Measurements from ENCODE around the gene SMYD1.
"Not testable (repeated sequence)": the region's sequence is repeated elsewhere in the genome, so short reads cannot be mapped to it uniquely, and the experiment has no call there.

SMYD1 gene

DNA sequence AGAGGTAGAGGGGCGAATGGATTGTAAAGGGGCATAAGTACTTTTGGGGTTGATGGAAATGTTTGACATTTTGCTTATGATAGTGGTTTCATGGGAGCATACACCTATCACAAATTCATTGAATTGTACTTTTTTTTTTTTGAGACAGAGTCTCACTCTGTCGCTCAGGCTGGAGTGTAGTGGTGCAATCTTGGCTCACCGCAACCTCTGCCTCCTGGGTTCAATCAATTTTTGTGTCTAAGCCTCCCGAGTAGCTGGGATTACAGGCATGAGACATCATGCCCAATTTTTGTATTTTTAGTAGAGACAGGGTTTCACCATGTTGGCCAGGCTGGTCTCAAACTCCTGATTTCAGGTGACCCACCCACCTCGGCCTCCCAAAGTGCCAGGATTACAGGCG, 22.1 kb upstream of the SMYD1 start:
- H3K27me3 Mint-ChIP-seq; H3K4me3 Mint-ChIP-seq; H3K9me3 Mint-ChIP-seq; DNase-seq; H3K36me3 Mint-ChIP-seq (ENCODE audit: insufficient read depth); ATAC-seq (replicated peaks): not testable (repeated sequence)
- H3K4me1 Mint-ChIP-seq (ENCODE audit: low read depth in 2 of 2) = peaks cover 13 to 27% of the 10 kb centered on the region in 2 donors
- peak overlapping the region in 1 of 2 donors; percentile 42 for H3K27ac Mint-ChIP-seq

DNA sequence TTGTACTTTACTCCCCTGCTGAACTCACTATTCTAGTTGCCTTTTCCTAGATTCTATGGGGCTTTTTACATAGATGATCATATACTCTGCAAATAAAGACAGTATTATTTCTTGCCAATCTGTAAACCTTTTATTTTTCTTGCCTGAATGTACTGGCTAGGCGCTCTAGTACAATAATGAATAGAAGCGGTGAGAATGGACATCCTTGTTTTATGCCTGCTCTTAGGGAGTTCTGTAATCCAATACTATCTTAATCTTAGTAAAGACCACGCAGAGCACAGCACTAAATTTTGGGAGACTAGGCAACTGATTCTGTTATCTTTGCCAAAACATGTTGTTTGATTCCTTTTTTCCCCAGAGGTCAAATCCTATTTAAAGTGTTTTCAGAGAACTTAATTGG, 19.1 kb upstream of the SMYD1 start:
- no peaks in the 10 kb centered on the region for H3K9me3 Mint-ChIP-seq
- peaks cover 11 to 31% of the 10 kb centered on the region in 2 donors for H3K4me1 Mint-ChIP-seq (ENCODE audit: low read depth in 2 of 2)
- no peak overlapping the region for H3K4me3 Mint-ChIP-seq
- ATAC-seq (replicated peaks) = no peak
- H3K36me3 Mint-ChIP-seq (ENCODE audit: insufficient read depth) = peaks cover under 1% of the 10 kb centered on the region
- no peak overlapping the region for H3K27ac Mint-ChIP-seq
- H3K27me3 Mint-ChIP-seq = no peaks in the 10 kb centered on the region
- no peak for DNase-seq

GRCh38 chr2:88049622-88050021, 18.0 kb upstream of the SMYD1 start:
- Mint-ChIP-seq H3K27ac (no peak overlapping the region), H3K4me1 (ENCODE audit: low read depth in 2 of 2) (peaks cover 17 to 42% of the 10 kb centered on the region in 2 donors)

DNA sequence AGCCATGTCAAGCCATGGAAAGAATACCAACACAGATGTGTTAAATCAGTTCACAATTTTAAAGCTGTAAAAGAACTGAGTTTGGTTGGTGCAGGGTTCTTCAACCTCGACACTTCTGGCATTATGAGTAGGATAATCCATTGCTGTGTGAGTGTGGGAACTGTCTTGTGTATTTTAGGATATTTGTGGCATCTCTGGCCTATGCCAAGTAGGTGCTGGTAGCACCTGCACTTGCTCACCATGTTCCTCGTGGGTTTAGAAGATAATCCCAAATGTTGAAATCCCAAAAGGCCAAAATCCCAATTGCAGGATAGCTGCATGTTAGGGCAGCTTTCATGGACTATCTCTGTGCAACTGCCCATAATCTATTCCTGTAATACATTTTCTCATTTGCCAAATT, 15.8 kb upstream of the SMYD1 start:
- Mint-ChIP-seq H3K9me3 (no peaks in the 10 kb centered on the region), H3K4me1 (ENCODE audit: low read depth in 2 of 2) (peaks cover 26 to 53% of the 10 kb centered on the region in 2 donors), H3K36me3 (ENCODE audit: insufficient read depth) (peaks cover 21% of the 10 kb centered on the region), H3K27ac (peak overlapping the region; percentile 17 to 44), H3K4me3 (no peak overlapping the region), H3K27me3 (no peaks in the 10 kb centered on the region)
- DNase-seq (no peak), ATAC-seq (replicated peaks) (no peak)

More at GRCh38 chr2:88049622-88050021, 18.0 kb upstream of the SMYD1 start:
- ATAC-seq (replicated peaks) = no peak
- no peak for DNase-seq
- H3K4me3 Mint-ChIP-seq = no peak overlapping the region
- H3K27me3 Mint-ChIP-seq = no peaks in the 10 kb centered on the region
- no peaks in the 10 kb centered on the region for H3K9me3 Mint-ChIP-seq
- peaks cover 6% of the 10 kb centered on the region for H3K36me3 Mint-ChIP-seq (ENCODE audit: insufficient read depth)

- H3K27me3 Mint-ChIP-seq = no peaks in the 10 kb centered on the region
Measured at GRCh38 chr2:88053296-88053695, 14.3 kb upstream of the SMYD1 start.

GRCh38 chr2:88053934-88054781, 13.5 kb upstream of the SMYD1 start:
- Mint-ChIP-seq H3K27me3 (no peaks in the 10 kb centered on the region), H3K4me1 (ENCODE audit: low read depth in 2 of 2) (peaks cover 26 to 48% of the 10 kb centered on the region in 2 donors), H3K36me3 (ENCODE audit: insufficient read depth) (peaks cover 25% of the 10 kb centered on the region), H3K4me3 (peak overlapping the region; percentile 85 to 95), H3K27ac (peak overlapping the region; percentile 91 to 97), H3K9me3 (no peaks in the 10 kb centered on the region)
- ATAC-seq (replicated peaks) = no peak
- DNase-seq = no peak

More at GRCh38 chr2:88053296-88053695, 14.3 kb upstream of the SMYD1 start:
- Mint-ChIP-seq H3K9me3 (no peaks in the 10 kb centered on the region), H3K4me3 (peak overlapping the region; percentile 85 to 95), H3K27ac (peak overlapping the region; percentile 36 to 97), H3K36me3 (ENCODE audit: insufficient read depth) (peaks cover 25% of the 10 kb centered on the region), H3K4me1 (ENCODE audit: low read depth in 2 of 2) (peaks cover 26 to 53% of the 10 kb centered on the region in 2 donors)
- ATAC-seq (replicated peaks) (no peak), DNase-seq (no peak)

GRCh38 chr2:88054782-88055370, 12.7 kb upstream of the SMYD1 start:
- ATAC-seq (replicated peaks) (no peak), DNase-seq (peak in 1 of 3 experiments; percentile 7)
- H3K4me3 Mint-ChIP-seq = peak overlapping the region; percentile 85 to 95
- H3K36me3 Mint-ChIP-seq (ENCODE audit: insufficient read depth) = peaks cover 25% of the 10 kb centered on the region
- H3K9me3 Mint-ChIP-seq = no peaks in the 10 kb centered on the region
- H3K4me1 Mint-ChIP-seq (ENCODE audit: low read depth in 2 of 2) = peaks cover 26 to 48% of the 10 kb centered on the region in 2 donors
- no peaks in the 10 kb centered on the region for H3K27me3 Mint-ChIP-seq
- peak overlapping the region; percentile 91 to 97 for H3K27ac Mint-ChIP-seq

- H3K4me3 Mint-ChIP-seq = peak within 1 kb of the TSS; percentile 85 to 95
- peaks cover 26 to 48% of the 10 kb centered on the region in 2 donors for H3K4me1 Mint-ChIP-seq (ENCODE audit: low read depth in 2 of 2)
- ATAC-seq (replicated peaks) (peak; percentile 90), DNase-seq (peak; percentile 89 to 93 (median 90))
- H3K9me3 Mint-ChIP-seq = no peaks in the 10 kb centered on the region
- H3K27me3 Mint-ChIP-seq = no peaks in the 10 kb centered on the region
- H3K36me3 Mint-ChIP-seq (ENCODE audit: insufficient read depth) = peaks cover 25% of the 10 kb centered on the region
- H3K27ac Mint-ChIP-seq = peak within 1 kb of the TSS; percentile 91 to 97
Measured at GRCh38 chr2:88055371-88056128, 12.1 kb upstream of the SMYD1 start, which contains the start of gene KRCC1. Gene KRCC1 (minus strand): TSS chr2:88055783. CDS start chr2:88028563, 27,220 bp downstream.

DNA sequence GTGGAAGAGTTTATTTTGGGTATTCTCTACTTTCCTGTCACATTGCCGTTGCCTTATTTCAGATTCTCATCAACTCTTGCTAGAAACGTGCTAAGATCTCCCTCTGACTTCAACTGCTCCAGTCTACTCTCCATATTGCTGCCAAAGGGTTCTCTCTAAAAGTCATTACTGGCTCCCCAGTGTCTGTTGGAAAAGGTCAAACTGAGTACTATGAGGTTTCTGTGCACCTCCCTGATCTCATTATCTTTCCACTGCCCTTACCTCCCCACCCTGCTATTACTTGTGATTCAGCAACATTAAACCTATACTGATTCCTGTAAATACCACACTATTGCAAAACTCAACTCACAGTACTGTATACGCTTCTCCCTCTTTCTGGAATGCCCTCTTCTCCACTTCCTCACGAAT, 10.2 kb upstream of the SMYD1 start:
- no peaks in the 10 kb centered on the region for H3K27me3 Mint-ChIP-seq
- H3K4me1 Mint-ChIP-seq (ENCODE audit: low read depth in 2 of 2) = peaks cover 26 to 35% of the 10 kb centered on the region in 2 donors
- no peak overlapping the region for H3K4me3 Mint-ChIP-seq
- DNase-seq = no peak
- no peaks in the 10 kb centered on the region for H3K9me3 Mint-ChIP-seq
- peaks cover 25% of the 10 kb centered on the region for H3K36me3 Mint-ChIP-seq (ENCODE audit: insufficient read depth)
- no peak for ATAC-seq (replicated peaks)
- H3K27ac Mint-ChIP-seq = peak overlapping the region in 1 of 2 donors; percentile 16

- no peak for DNase-seq
- H3K27ac Mint-ChIP-seq = peak overlapping the region in 1 of 2 donors; percentile 8
- H3K4me3 Mint-ChIP-seq = no peak overlapping the region
- no peaks in the 10 kb centered on the region for H3K27me3 Mint-ChIP-seq
- H3K9me3 Mint-ChIP-seq = no peaks in the 10 kb centered on the region
- peaks cover 22 to 29% of the 10 kb centered on the region in 2 donors for H3K4me1 Mint-ChIP-seq (ENCODE audit: low read depth in 2 of 2)
- peaks cover 25% of the 10 kb centered on the region for H3K36me3 Mint-ChIP-seq (ENCODE audit: insufficient read depth)
- no peak for ATAC-seq (replicated peaks)
Measured at GRCh38 chr2:88058191-88058590, 9.4 kb upstream of the SMYD1 start.

DNA sequence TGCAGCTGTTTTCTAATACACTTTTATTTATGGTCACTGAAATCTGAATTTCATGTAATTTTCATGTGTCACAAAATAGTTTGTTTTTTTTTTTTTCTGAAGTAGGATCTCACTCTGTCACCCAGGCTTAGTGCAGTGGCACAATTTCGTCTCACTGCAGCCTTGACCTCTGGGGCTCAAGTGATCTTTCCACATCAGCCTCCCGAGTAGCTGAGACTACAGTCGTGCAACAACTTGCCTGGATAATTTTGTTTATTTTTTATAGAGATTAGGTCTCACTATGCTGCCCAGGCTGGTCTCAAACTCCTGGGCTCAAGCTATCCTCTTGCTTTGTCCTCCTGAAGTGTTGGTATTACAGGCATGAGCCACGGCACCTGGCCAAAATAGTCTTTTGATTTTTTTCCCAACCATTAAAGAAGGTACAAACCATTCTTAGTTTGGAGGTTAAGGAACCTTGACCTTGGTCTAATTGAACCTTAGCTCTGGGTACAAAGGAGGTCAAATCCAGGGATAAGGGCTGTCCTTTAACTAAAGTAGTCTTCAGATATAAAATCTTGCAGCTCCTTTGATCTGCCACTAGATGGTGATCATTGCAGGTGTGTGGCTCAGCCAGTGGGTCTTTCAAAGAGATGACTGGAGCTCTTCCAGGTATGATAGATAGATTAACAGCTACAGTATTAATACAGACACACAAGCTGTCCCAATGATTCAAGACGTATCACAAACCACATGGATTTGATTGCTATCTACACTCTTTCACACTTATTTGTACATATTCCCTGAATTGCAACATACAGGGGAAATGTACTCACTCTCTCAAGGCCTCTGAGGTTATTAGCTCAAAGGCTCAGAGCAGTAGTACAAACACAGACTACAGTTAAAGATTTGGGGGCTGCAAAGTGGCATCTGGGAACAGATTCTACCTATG, 7.4 kb upstream of the SMYD1 start:
- H3K27ac Mint-ChIP-seq = no peak overlapping the region
- H3K4me1 Mint-ChIP-seq (ENCODE audit: low read depth in 2 of 2) = peaks cover 7 to 9% of the 10 kb centered on the region in 2 donors
- H3K4me3 Mint-ChIP-seq = no peak overlapping the region
- ATAC-seq (replicated peaks) (no peak), DNase-seq (peak; percentile 8 to 22 (median 10))
- no peaks in the 10 kb centered on the region for H3K9me3 Mint-ChIP-seq
- peaks cover 15% of the 10 kb centered on the region for H3K36me3 Mint-ChIP-seq (ENCODE audit: insufficient read depth)
- no peaks in the 10 kb centered on the region for H3K27me3 Mint-ChIP-seq

- no peak for DNase-seq
- no peak overlapping the region for H3K4me3 Mint-ChIP-seq
- H3K4me1 Mint-ChIP-seq (ENCODE audit: low read depth in 2 of 2) = peaks cover 4 to 6% of the 10 kb centered on the region in 2 donors
Measured at GRCh38 chr2:88060907-88061275, 6.7 kb upstream of the SMYD1 start.

More at GRCh38 chr2:88060907-88061275, 6.7 kb upstream of the SMYD1 start:
- H3K36me3 Mint-ChIP-seq (ENCODE audit: insufficient read depth) = peaks cover 9% of the 10 kb centered on the region
- no peaks in the 10 kb centered on the region for H3K9me3 Mint-ChIP-seq
- H3K27ac Mint-ChIP-seq = no peak overlapping the region
- no peaks in the 10 kb centered on the region for H3K27me3 Mint-ChIP-seq
- no peak for ATAC-seq (replicated peaks)

All from effector memory CD8-positive, alpha-beta T cell (primary cell).